HepG2 (cell line): ENCODE data around the gene UNC93A. TPM values are rescaled to one million over a fixed set of nuclear protein-coding genes. Genes with fewer than 3 reads are reported as not detected.

Experiments
- ADNP ChIP-seq: sonication (generic); formaldehyde crosslinking; IDR thresholded peaks from 2 replicates; pipeline ENCODE4 v1.4.0; 2020; ENCODE audit warnings: missing genetic modification reagents
- AKNA ChIP-seq: sonication (generic); formaldehyde crosslinking; IDR thresholded peaks from 2 replicates; pipeline ENCODE4 v1.4.0; 2020; ENCODE audit warnings: missing genetic modification reagents, borderline replicate concordance
- ELF4 ChIP-seq: sonication (generic); formaldehyde crosslinking; IDR thresholded peaks from 2 replicates; pipeline ENCODE4 v1.5.0; 2020; ENCODE audit warnings: missing genetic modification reagents, mild to moderate bottlenecking, moderate library complexity, borderline replicate concordance
- ETV6 ChIP-seq: sonication (generic); formaldehyde crosslinking; conservative IDR thresholded peaks from 2 replicates; pipeline ENCODE4 v1.4.0; 2020; ENCODE audit warnings: missing genetic modification reagents
- FOXA1 ChIP-seq, 2 experiments: fragments of 450-650 bp in 1 of 2; sonication (generic) in 1 of 2; formaldehyde crosslinking in 1 of 2; IDR thresholded peaks; 2 replicates each; pipeline versions ENCODE4 v1.4.0 to v1.6.1; 2016 to 2020; ENCODE audit warnings: missing genetic modification reagents in 1 of 2
- FOXK2 ChIP-seq: fragments of 450-650 bp; IDR thresholded peaks from 2 replicates; pipeline ENCODE4 v1.6.1; 2016
- HDAC2 ChIP-seq: sonication (generic); formaldehyde crosslinking; IDR thresholded peaks from 2 replicates; pipeline ENCODE4 v1.4.0; 2020; ENCODE audit warnings: missing genetic modification reagents
- HES4 ChIP-seq: sonication (generic); formaldehyde crosslinking; IDR thresholded peaks from 2 replicates; pipeline ENCODE4 v1.9.0; 2021; ENCODE audit warnings: mild to moderate bottlenecking, missing genetic modification reagents, borderline replicate concordance
- KAT2B ChIP-seq: fragments of 150-350 bp; IDR thresholded peaks from 2 replicates; pipeline ENCODE4 v1.6.1; 2014; ENCODE audit warnings: low read depth, low read length, borderline replicate concordance
- KDM5A ChIP-seq: fragments of 200-600 bp; sonication (generic); IDR thresholded peaks from 2 replicates; pipeline ENCODE4 v1.7.0; 2018; ENCODE audit warnings: antibody characterized with exemption, mild to moderate bottlenecking, low read length, borderline replicate concordance
- MAF1 ChIP-seq: sonication (generic); formaldehyde crosslinking; IDR thresholded peaks from 2 replicates; pipeline ENCODE4 v1.5.0; 2020; ENCODE audit warnings: missing genetic modification reagents, borderline replicate concordance
- NBN ChIP-seq: fragments of 450-650 bp; conservative IDR thresholded peaks from 2 replicates; pipeline ENCODE4 v1.6.1; 2017
- PRDM10 ChIP-seq: sonication (generic); formaldehyde crosslinking; IDR thresholded peaks from 2 replicates; pipeline ENCODE4 v1.4.0; 2020; ENCODE audit warnings: low read depth, missing genetic modification reagents
- RARA ChIP-seq: IDR thresholded peaks from 2 replicates; pipeline ENCODE4 v1.6.1; 2016; ENCODE audit warnings: missing genetic modification reagents, missing compliant biosample characterization
- RORA ChIP-seq: sonication (generic); formaldehyde crosslinking; IDR thresholded peaks from 2 replicates; pipeline ENCODE4 v1.5.0; 2020; ENCODE audit warnings: mild to moderate bottlenecking, missing genetic modification reagents, moderate library complexity
- SRSF1 ChIP-seq: fragments of 200-400 bp; formaldehyde crosslinking; optimal IDR thresholded peaks from 2 replicates; pipeline ENCODE3; 2017; ENCODE audit warnings: mild to moderate bottlenecking, low read depth, low read length, moderate library complexity
- ZC3H13 ChIP-seq: sonication (generic); formaldehyde crosslinking; IDR thresholded peaks from 2 replicates; pipeline ENCODE4 v1.8.1; 2023; ENCODE audit warnings: mild to moderate bottlenecking, missing genetic modification reagents, moderate library complexity
- ZNF3 ChIP-seq: IDR thresholded peaks from 2 replicates; pipeline ENCODE4 v1.7.0; 2017; ENCODE audit warnings: inconsistent platforms
- ZNF468 ChIP-seq: sonication (generic); formaldehyde crosslinking; IDR thresholded peaks from 2 replicates; pipeline ENCODE4 v1.8.0; 2022; ENCODE audit warnings: mild to moderate bottlenecking, moderate library complexity, missing genetic modification reagents
- polyA plus RNA-seq, 8 experiments: library from polyadenylated mRNA; depleted of rRNA in 3 of 8; stranded (reverse) in 7 of 8; unstranded in 1 of 8; fragments of >200 nt; fragmentation: Illumina TruSeq in 4 of 8; extraction: Trizol in 4 of 8; gene quantifications; 2 replicates each; pipeline versions ENCODE4 v1.2.1 to v1.2.3, GENCODE V29; 2011 to 2016; ENCODE audit warnings: low read depth in 4 of 8, missing spikeins in 1 of 8, mixed read lengths in 1 of 8; ENCODE audit not compliant: insufficient read depth in 1 of 8
- total RNA-seq, 5 experiments: library from RNA; depleted of rRNA; stranded (reverse); fragments of >200 nt; fragmentation: Illumina TruSeq; extraction: Trizol; gene quantifications; 2 replicates each; pipeline ENCODE4 v1.2.3, GENCODE V29; 2016; ENCODE audit warnings: low read depth in 1 of 5

The UNC93A gene
- total and polyA plus RNA-seq, 2 of the 13 experiments (the other 11 are each of a cell fraction or from before 2014, with no cell fraction given), result 11.0 to 42.7 TPM

GRCh38 chr6:167268683-167269280 lies 22.3 kb upstream of the UNC93A start (continued):
- TF ChIP-seq SRSF1 (no peak), ADNP (no peak), ETV6 (CRISPR knock-in tag) (no peak; the same call in 1 of the 2 replicates), KDM5A (peak; percentile 23; the same call in 1 of the 2 replicates), NBN (no peak), ELF4 (no peak), HDAC2 (CRISPR knock-in tag) (peak; percentile 96), ZNF468 (CRISPR knock-in tag) (no peak), HES4 (CRISPR knock-in tag) (peak; percentile 39; the same call in 1 of the 2 replicates), PRDM10 (CRISPR knock-in tag) (peak; percentile 64; the same call in 1 of the 2 replicates), KAT2B (no peak), AKNA (CRISPR knock-in tag) (no peak), RARA (CRISPR knock-in tag) (peak; percentile 70), ZNF3 (CRISPR knock-in tag) (peak; percentile 71; the same call in 1 of the 2 replicates), FOXK2 (no peak), RORA (0 out of 2 replicates have a peak, but pooled peaks have one; percentile 22), ZC3H13 (CRISPR knock-in tag) (no peak), FOXA1 (IDR thresholded peaks at IDR 0.05) (no peak), FOXA1 (CRISPR knock-in tag; IDR thresholded peaks at IDR 0.05) (peak; percentile 91), MAF1 (CRISPR knock-in tag) (0 out of 2 replicates have a peak, but pooled peaks have one; percentile 61)
